ENCODE results near the gene FOXJ2. TPM values are rescaled to one million over a fixed set of nuclear protein-coding genes. Genes with fewer than 3 reads are reported as not detected.
"Not testable (repeated sequence)": the region's sequence is repeated elsewhere in the genome, so short reads cannot be mapped to it uniquely, and the experiment has no call there.

The FOXJ2 gene
- total RNA-seq = 3.1 and 3.4 TPM in 2 replicates

DNA sequence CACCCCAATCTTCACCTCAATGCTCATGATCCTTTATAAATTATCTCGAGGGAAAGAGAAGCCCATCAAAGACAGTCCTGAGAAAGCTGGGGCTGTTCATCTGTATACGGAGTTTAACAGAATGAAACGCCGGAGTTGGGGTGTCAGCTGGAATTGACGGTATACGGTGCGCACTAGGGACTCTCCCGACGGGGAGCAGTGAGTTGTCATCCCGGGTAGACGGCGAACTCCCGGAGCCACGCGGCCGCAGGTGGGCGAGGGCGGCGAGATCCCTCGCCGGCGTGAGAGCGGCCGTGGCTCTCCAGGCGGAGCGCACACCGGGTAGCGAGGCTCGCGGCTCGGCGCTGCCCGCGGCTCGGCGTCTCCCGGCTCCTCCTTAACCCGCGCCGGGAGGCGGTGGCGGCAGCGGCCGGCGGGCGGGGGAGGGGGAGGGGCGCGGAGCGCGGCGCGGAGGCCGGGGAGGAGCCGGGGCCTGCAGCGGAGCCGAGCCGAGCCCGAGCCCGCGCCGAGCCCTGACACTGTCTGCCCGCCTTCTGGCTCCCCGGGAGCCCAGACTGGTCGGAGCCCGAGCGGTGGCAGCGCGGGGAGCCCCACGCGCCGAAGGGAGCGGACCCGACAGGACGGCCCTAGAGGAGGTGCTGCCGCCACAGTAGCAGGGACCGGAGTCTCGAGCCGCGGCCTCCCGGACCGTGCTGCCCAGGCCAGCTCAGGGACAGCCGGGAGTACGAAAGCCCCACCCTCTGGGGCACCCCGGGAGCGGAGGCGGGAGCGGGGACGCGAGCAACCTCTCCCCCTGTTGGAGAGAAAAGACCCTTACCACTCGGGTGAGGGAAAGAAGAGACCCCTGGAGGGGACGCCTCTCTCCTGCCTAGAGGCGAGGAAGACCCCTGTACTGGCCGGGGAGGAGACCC, at the start of gene FOXJ2:
Gene FOXJ2 (plus strand): TSS at position 475 of the 911 bp plus-strand sequence. CDS start 7,117 bp downstream, outside the sequence.
- peak; percentile 78 to 81 for DNase-seq (ENCODE audit: low read depth in 2 of 2)

DNA sequence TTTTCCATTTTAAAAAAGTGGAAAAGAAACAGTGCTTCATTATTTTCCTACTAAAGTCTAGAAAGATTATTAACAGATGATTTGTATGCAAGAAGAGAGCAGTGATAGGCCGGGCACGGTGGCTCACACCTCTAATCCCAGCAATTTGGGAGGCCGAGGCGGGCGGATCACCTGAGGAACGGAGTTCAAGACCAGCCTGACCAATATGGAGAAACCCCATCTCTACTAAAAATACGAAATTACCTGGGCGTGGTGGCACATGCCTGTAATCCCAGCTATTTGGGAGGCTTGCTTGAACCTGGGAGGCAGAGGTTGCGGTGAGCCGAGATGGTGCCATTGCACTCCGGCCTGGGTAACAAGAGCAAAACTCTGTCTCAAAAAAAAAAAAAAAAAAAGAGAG, 49.5 kb upstream of the FOXJ2 start:
- not testable (repeated sequence) for DNase-seq (ENCODE audit: low read depth in 2 of 2)

DNA sequence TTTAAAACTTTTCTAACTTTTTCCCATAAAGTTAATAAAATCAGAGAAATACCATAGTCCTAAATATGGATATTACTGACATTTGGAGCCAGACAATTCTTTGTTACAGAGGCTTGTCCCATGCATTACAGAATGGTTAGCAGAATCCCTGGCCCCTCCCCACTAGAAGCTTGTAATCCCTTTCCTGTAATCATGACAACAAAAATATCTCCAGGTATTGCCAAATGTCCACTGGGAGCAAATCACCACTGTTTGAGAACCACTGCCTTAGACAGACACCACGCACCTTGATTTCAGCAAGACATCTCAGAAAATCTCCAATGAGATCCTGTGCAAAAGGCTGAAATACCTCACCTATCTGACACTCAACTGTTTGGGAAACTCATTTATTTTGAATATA, 49.1 kb upstream of the FOXJ2 start:
- DNase-seq (ENCODE audit: low read depth in 2 of 2) = not testable (repeated sequence)

DNA sequence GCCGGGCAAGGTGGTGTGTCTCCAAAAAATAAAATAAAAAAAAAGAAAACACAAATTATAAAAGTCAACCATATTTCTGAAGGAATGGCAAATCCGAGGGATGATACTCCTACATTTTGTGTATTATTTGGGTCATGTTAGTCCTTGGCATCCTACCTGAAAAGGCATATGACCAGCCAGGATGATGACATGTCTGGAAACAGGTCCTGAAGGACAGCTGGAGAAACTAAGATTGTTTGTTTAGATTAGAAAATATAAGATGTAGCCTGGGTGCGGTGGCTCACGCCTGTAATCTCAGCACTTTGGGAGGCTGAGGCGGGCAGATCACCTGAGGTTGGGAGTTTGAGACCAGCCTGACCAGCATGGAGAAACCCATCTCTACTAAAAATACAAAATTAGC, 47.6 kb upstream of the FOXJ2 start:
- DNase-seq (ENCODE audit: low read depth in 2 of 2) = no peak

DNA sequence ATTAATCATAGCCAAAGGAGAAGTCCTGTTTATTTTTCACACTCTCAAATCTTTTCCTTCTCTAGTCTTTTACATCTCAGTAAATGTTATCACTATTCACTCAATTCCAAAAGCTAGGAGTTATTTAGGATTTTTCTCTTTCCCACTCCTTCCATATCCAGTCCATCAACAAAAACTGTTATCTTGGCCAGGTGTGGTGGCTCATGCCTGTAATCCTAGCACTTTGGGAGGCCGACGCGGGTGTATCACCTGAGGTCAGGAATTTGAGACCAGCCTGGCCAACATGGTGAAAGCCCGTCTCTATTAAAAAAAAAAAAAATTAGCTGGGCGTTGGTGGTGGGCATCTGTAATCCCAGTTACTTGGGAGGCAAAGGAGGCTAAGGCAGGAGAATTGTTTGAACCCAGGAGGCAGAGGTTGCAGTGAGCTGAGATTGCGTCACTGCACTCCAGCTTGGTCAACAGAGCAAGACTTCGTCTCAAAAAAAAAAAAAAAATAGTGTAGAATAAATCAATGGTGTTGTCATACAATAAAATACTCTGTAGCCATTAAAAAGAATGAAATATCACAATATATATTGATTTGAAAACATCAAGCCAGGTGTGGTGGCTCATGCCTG, 46.6 kb upstream of the FOXJ2 start:
- DNase-seq (ENCODE audit: low read depth in 2 of 2) = no peak

DNA sequence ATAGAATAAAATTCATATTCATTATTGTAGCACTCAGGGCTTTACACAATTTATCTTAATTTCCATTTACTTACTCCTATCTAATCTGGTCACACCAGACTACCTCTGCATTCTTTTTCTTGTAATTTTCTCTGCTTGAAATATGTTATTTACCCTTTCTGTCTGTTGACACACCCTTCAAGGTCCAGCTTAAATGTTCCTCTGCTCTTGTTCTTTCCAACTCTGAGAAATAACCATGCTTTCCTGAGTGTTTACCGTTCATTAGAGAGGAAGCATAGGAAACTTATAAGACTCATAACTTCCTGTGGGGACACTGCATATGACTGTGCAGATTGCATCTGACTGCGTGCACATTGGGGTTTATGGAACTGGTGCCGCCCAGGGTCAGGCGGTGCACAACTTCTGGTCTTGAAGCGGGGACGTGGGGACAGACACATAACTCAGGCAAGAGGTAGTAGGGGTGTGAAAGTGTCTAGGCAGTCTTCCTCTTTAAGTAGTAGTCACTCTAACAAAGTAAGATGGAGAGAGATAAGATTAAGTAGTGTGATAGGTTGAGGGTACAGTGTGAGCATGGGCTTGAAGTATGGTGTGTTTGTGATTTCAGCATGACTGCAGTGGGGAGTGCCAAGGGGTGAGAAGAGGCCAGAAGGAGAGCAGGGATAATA, 42.6 kb upstream of the FOXJ2 start:
- DNase-seq (ENCODE audit: low read depth in 2 of 2) = peak; percentile 10 to 88

DNA sequence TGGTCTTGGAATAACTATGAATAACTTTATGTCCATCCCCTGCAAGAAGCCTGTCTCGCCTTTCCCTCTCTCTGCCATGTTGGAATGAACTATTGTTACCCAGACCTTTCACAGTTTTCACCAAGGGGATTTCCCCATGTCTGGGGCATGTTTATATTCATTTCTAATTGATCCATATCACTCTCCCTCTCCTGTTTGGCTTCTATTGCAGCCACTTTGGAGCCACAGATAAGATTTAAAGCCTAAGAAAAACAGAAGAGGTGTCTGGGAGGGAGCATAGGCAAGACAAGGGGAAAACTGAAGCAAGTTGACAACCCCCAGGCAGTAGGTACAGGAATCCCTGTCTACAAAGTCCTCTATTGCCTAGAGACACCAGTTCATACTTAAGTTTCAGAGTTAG, 41.0 kb upstream of the FOXJ2 start:
- no peak for DNase-seq (ENCODE audit: low read depth in 2 of 2)

DNA sequence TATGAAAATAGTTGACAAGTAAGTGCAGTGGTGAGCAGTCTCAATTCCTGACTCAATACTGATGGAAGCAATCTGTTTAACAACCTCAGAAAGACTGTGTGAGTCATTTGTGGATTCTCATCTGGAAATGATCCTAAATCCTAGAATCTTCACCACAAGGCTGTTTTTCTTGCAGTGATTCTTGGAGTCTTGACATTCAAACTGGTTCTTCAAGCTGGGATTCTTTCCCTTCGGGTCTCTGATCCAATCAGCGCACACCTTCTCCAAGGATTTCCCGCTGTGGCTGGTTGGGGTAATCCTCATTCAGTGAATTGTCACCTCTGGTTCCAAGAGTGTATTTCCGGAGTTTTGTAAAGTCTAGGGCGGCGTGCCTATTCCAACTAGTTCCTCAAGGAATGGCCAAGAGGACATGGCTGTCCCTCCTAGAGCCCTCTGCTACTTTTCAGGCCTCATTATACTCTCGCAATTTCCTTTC, 37.7 kb upstream of the FOXJ2 start:
- DNase-seq (ENCODE audit: low read depth in 2 of 2) = peak in 1 of 2 donors; percentile 68

DNA sequence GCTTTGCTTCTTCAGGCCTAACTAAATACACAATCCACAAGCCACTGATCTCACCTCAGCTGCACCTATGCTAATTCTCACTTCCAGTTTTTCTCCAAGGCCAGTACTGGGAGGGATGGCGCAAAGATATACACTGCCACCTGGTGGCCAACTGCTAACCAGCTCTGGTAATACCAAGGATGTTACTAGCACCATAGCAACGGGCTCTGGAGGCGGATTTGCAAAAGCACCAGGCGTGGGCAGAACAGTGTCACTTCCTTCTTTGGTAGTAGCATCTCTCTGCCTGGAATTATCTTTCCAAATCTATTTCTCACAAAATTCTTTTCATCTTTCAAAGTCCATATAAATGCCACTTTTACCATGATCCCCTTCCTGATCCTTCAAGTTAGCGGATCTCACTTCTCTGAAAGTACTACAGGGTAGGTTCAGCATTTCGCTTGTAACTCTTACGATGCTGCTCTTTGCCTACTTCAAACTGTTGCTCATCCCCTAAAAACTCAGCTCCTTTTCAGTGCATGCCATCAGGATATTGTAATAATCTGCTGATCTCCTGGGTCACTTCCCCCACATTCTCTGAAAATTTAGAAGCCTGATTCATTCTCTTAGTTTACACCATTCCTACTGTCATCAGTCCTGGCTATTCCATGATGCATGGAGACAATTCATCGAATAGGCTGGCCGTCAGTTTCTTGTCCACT, 37.1 kb upstream of the FOXJ2 start:
- peak; percentile 90 to 92 for DNase-seq (ENCODE audit: low read depth in 2 of 2)

DNA sequence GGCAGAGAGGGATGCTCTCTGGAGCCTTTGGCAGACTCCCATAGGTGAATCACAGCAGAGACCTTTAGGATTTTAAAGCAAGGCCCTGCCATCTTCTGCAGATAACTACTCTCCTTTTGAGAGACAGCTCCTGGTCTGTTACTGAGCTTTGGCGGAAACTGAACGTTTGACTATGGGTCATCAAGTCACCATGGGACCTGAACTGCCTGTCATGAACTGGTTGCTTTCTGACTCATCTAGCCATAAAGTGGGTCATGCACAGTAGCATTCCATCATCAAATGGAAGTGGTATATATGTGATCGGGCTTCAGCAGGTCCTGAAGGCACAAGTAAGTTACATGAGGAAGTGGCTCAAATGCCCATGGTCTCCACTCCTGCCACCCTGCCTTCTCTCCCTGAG, 31.7 kb upstream of the FOXJ2 start:
- not testable (repeated sequence) for DNase-seq (ENCODE audit: low read depth in 2 of 2)

DNA sequence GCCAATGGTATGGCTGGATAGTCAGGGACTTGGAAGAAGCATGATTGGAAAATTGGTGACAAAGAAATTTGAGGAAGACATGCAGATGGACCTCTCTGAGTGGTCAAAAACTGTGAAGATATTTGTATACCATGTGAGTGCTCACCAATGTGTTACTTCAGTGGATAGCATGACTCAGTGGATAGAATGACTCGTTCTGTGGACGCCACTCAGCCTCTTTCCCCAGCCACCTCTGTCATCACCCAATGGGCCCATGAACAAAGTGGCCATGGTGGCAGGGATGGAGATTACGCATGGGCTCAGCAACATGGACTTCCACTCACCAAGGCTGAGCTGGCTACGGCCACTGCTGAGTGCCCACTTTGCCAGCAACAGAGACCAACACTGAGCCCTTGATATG, 31.0 kb upstream of the FOXJ2 start:
- DNase-seq (ENCODE audit: low read depth in 2 of 2) = not testable (repeated sequence)

DNA sequence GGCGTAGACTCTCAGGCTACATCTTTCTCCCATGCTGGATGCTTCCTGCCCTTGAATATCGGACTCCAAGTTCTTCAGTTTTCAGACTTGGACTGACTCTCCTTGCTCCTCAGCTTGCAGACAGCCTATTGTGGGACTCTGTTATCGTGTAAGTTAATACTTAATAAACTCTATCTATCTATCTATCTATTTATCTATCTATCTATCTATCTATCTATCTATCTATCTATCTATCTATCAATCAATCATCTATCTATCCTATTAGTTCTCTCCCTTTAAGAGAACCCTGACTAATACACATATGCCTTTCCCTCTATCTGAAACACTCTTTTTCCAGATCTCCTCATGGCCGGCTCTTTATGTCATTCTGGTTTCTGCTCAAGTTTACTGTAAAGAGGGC, 27.6 kb upstream of the FOXJ2 start:
- DNase-seq (ENCODE audit: low read depth in 2 of 2) = not testable (repeated sequence)

DNA sequence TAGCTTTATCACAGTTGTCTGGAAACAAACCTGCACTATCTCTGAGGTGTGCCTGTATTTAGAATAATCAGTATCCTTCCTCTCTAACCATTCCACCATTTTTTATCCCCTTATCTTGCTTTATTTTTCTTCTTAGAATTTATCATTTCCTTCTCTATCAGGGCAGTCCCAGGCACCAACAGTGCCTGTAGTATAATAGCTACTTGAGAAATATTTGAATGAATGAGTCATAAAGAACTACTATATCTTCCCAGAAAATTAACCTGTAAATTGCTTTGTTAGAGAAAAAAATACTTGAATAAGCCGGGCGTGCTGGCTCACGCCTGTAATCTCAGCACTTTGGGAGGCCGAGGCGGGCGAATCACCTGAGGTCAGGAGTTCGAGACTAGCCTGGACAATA, 21.2 kb upstream of the FOXJ2 start:
- no peak for DNase-seq (ENCODE audit: low read depth in 2 of 2)

DNA sequence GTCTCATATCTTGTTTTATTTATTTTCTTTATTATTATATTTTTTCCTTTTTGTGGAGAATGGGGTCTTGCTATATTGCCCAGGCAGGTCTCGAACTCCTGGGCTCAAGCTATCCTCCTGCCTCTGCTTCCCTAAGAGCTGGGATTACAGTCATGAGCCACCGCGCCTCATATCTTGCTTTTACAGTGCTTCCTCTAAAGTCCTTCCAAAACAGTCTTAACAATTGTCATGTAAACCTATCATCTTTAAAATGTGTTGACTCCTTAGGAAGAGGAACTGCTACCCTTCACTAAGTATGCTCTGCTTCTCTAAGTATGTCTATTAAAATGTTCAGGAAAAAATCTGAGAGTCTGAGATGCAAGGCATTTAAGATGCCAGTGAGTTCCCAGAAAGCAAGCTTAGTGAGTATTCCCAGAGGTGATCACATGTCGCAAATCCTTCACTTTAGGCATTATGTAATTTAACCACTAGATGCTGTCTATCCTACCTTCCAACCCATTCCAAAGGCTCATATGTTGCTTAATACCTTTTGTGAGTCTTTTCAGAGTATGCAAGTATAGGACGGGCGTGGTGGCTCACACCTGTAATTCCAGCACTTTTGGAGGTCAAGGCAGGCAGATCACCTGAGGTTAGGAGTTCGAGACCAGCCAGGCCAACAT, 19.7 kb upstream of the FOXJ2 start:
- DNase-seq (ENCODE audit: low read depth in 2 of 2) = no peak

DNA sequence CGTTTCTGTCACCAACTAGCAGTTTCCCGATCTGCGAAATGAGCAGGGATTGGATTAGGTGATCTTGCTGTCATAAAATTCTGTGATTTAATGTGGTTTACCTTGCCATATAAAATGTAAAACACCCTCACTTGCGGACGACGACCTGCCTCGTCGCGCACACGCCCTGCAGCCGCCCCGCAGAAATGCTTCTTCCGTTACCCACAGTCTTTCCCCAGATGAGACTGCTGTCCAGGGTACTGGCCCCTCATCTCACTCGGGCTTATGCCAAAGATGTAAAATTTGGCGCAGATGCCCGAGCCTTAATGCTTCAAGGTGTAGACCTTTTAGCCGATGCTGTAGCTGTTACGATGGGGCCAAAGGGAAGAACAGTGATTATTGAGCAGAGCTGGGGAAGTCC, 17.7 kb upstream of the FOXJ2 start:
- DNase-seq (ENCODE audit: low read depth in 2 of 2) = no peak

DNA sequence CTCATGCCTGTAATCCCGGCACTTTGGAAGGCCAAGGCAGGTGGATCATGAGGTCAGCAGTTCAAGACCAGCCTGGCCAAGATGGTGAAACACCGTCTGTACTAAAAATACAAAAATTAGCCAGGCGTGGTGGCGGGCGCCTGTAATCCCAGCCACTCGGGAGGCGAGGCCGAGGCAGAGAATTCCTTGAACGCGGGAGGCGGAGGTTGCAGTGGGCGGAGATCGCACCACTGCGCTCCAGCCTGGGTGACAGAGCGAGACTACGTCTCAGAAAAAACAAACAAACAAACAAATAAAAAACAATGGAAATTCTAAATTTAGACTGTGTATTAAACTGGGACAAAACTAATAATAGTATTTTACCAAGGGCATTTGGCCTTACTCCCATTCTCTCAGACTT, 14.3 kb upstream of the FOXJ2 start:
- not testable (repeated sequence) for DNase-seq (ENCODE audit: low read depth in 2 of 2)

DNA sequence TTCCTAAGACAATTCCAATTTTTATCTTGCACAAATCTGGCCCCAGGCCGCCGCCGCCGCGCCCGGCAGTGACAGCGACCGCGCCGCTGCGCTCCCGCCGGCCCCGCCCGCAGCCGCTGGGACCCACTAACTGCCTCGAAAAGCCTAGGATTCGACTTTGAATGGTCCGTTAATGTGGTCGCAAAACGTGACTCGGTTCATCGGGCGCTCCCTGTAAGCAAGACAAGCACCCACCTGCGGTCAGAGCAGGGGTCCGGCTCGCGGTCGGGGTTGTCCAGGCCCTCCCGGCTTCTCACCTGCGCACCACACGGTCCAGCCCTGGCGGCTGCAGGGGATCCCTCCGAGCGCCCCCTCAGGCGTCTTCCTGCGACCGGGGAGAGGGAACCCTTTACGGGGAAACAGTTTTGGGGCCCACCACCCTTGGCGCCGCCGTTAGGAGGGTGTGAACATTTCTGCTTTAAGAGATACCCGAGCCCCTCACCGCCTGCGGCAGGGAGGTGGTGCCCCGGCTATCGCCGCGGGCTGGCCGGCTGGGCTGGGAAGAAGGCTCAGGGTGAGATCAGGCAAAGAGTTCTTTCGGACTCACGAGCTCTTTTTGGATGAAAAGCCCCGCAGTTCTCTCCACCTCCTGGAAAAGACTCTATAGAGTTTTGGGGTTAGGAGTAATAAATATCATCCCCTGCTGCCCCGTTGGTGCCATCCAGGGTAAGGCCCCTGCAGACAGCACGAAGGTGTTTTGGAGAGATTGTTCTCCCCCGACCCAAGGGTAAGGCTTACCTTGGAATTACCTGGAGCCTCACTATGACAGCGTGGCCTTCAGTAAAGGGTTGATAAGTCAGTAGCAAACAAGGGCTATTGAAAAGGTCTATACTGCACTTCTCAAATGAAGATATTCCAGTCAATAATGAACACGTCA, 13.6 kb upstream of the FOXJ2 start:
- peak in 1 of 2 donors; percentile 31 for DNase-seq (ENCODE audit: low read depth in 2 of 2)

DNA sequence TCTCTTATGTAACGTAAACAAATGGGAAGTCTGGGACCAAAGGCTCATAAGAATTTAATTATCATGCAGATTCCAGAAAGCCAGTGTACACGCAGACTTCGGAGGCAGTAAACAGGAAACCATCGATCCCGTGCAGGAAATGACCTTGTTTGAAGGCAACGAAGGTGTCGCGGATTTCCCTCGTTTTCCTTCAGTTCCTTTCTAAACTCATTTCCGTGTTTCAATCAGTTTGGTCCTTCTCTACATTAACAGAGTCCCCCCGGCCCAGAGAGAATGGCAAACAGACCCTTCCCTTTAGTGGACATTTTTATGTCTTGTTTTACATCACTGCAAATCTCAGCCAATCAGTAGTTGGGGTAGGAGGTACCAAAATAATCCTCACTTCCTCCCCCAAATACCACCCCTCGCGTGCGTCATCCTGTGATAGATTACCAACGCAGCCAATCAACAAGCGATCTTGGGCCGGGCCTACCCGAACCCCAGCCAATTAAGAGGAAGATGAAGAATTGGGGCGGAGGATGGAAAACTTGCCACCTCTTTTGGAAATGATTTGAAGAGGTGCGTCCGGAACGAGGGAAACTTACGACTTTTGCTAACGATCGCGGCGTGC, 6.1 kb upstream of the FOXJ2 start:
- DNase-seq (ENCODE audit: low read depth in 2 of 2) = peak; percentile 100

DNA sequence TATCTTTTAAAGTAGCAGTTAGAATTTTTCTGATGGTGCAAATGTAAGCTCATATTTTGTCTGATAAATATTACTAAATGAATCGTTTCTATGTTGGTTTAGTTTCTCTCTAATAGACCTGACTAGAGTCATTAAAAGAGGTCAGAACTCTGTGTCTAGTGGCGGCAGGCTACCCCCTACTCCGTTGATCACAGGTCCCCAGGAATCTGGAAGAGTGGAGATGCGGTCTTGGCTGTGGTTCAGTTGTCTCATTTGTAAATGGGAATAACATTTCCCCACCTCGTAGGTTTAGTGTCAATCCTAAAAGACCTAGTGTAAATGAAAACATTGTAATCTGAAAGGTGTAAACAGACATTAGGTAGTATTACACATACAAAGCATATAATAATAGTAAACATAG, 4.7 kb upstream of the FOXJ2 start:
- no peak for DNase-seq (ENCODE audit: low read depth in 2 of 2)

DNA sequence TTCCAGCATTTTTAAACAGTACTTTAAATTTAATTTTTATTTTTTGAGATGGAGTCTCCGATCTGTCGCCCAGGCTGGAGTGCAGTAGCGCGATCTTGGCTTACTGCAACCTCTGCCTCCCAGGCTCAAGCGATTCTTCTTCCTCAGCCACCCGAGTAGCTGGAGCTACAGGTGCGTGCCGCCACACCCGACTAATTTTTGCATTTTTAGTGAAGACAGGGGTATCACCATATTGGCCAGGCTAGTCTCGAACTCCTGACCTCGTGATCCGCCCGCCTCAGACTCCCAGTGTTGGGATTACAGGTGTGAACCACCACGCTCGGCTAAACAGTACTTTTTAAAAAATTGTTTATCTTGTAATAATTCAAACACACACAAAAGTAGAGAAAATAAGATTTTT, 4.2 kb upstream of the FOXJ2 start:
- DNase-seq (ENCODE audit: low read depth in 2 of 2) = no peak
